Right atrium auricular region (tissue), 2 donors: ENCODE data around the gene ATPAF1. TPM values are rescaled to one million over a fixed set of nuclear protein-coding genes. Genes with fewer than 3 reads are reported as not detected.

Experiments
- DNase-seq: peaks from one replicate; pipeline ENCODE4 v3.0.0-alpha.2; 2019; ENCODE audit warnings: low spot score
- H3K27ac ChIP-seq, 2 donors: fragments of 200-600 bp; sonication (generic); 1 replicate in 1 of 2; 2 replicates in 1 of 2; pipeline ENCODE4 v1.5.1; 2016 to 2019
- H3K27me3 ChIP-seq, 2 donors: fragments of 200-600 bp; sonication (generic); one replicate each; pipeline versions ENCODE4 v1.5.1 to v1.6.0; 2017 to 2019
- H3K36me3 ChIP-seq: fragments of 200-600 bp; sonication (generic); one replicate; pipeline ENCODE4 v1.5.1; 2016
- H3K4me1 ChIP-seq, 2 donors: fragments of 200-600 bp; sonication (generic); one replicate each; pipeline versions ENCODE4 v1.5.1 to v1.6.0; 2017 to 2019
- H3K4me3 ChIP-seq, 2 donors: fragments of 200-600 bp; sonication (generic); 1 replicate in 1 of 2; 2 replicates in 1 of 2; pipeline ENCODE4 v1.5.1; 2017 to 2019; ENCODE audit warnings: mild to moderate bottlenecking in 1 of 2, moderate library complexity in 1 of 2
- H3K9me3 ChIP-seq, 2 donors: fragments of 200-600 bp; sonication (generic); one replicate each; pipeline ENCODE4 v1.5.1; 2019
- CTCF ChIP-seq, 2 donors: fragments of 200-600 bp; sonication (generic); IDR thresholded peaks; one replicate each; pipeline ENCODE4 v1.5.1; 2019; ENCODE audit warnings: antibody characterized with exemption in 2 of 2
- total RNA-seq, 2 donors: library from RNA; depleted of rRNA; stranded (reverse); fragments of >200 nt; gene quantifications; one replicate each; pipeline ENCODE4 v1.1.0, GENCODE V29; 2016

The ATPAF1 gene
- total RNA-seq, 2 donors from 2014 or later: 113 to 201 TPM

- DNase-seq: no peak
- Histone ChIP-seq H3K27me3 (no peaks in the 10 kb centered on the region), H3K9me3 (no peaks in the 10 kb centered on the region), H3K27ac (peak overlapping the region; percentile 17 to 57), H3K4me1 (peaks cover 0 to 31% of the 10 kb centered on the region in 2 donors), H3K36me3 (peaks cover 29% of the 10 kb centered on the region), H3K4me3 (no peak overlapping the region)
- no peak for TF ChIP-seq CTCF (IDR thresholded peaks at IDR 0.05)
Measured at GRCh38 chr1:46596036-46596435, 72.1 kb downstream of the ATPAF1 start.

DNA sequence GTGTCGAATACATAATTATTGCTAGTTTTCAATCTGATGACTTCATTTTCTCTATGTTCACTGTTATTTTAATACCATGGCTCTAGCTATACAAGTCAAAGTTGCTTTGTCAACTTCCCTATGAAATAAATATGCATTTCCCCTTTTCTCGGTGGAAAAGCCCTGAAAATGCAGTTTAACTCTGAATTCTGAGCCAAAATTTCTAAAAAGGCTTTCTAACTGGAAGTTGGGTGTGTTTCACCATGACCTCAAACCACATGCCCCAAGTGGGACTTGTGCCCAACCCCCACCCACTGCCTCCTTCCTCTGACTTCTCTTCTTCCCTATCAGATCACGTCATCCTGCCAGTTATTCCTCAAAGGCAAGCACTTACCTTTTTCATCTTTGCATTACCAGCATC, 73.0 kb downstream of the ATPAF1 start:
- peaks cover 0 to 26% of the 10 kb centered on the region in 2 donors for H3K4me1 ChIP-seq
- H3K27ac ChIP-seq: peak overlapping the region; percentile 17 to 57
- H3K27me3 ChIP-seq: no peaks in the 10 kb centered on the region
- H3K9me3 ChIP-seq: no peaks in the 10 kb centered on the region
- DNase-seq: peak; percentile 86
- no peak for TF ChIP-seq CTCF (IDR thresholded peaks at IDR 0.05)
- H3K4me3 ChIP-seq: no peak overlapping the region
- H3K36me3 ChIP-seq: peaks cover 37% of the 10 kb centered on the region

DNA sequence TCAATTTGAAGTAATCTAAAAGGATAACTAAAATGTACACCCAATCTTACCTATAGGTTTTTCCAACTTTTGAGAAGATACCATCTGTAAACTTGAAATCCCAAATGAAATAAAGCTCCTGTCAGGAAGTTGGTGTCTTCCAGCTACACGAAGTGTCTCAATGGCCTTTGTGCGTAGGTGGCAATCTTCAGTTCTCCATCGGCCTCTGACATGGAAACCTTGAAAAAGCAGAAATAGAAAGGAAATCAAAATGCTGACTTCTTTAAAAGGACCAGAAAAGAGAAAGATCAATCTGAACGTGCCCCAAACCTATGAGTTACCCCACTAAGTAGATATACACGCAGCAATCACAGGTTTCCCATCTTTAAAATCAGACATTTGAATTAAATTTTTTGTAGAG, 74.1 kb downstream of the ATPAF1 start:
- TF ChIP-seq CTCF (IDR thresholded peaks at IDR 0.05): no peak
- Histone ChIP-seq H3K4me3 (no peak overlapping the region), H3K27me3 (no peaks in the 10 kb centered on the region), H3K36me3 (peaks cover 47% of the 10 kb centered on the region), H3K9me3 (no peaks in the 10 kb centered on the region), H3K27ac (peak overlapping the region; percentile 17 to 52), H3K4me1 (peaks cover 0 to 15% of the 10 kb centered on the region in 2 donors)
- no peak for DNase-seq

- peaks cover 0 to 13% of the 10 kb centered on the region in 2 donors for H3K4me1 ChIP-seq
- H3K36me3 ChIP-seq: peaks cover 52% of the 10 kb centered on the region
- no peak for TF ChIP-seq CTCF (IDR thresholded peaks at IDR 0.05)
- H3K27ac ChIP-seq: no peak overlapping the region
- no peak for DNase-seq
- no peaks in the 10 kb centered on the region for H3K27me3 ChIP-seq
- H3K9me3 ChIP-seq: no peaks in the 10 kb centered on the region
- no peak overlapping the region for H3K4me3 ChIP-seq
Measured at GRCh38 chr1:46592823-46593222, 75.3 kb downstream of the ATPAF1 start.

DNA sequence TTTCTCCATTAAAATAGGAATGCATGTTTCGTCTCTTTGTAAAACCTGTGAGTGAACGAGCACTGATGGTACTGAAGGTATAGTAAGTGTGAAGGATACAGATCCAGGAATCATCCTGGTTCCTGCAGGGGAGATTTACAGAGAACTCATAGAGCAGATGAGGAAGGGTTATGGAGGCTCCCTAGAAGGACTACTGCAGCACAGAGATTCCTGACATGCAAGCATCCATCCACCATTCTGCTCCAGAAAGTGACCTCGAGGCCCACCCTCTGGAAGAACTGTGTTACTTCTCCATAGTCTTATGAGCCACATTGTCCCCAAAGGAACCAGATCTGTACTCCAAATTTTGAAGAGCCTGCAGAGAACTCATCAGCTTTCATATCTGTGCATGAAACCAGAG, 78.6 kb downstream of the ATPAF1 start:
- no peak overlapping the region for H3K4me3 ChIP-seq
- H3K36me3 ChIP-seq: peaks cover 65% of the 10 kb centered on the region
- no peaks in the 10 kb centered on the region for H3K9me3 ChIP-seq
- no peaks in the 10 kb centered on the region for H3K4me1 ChIP-seq
- DNase-seq: no peak
- TF ChIP-seq CTCF (IDR thresholded peaks at IDR 0.05): no peak
- no peaks in the 10 kb centered on the region for H3K27me3 ChIP-seq
- no peak overlapping the region for H3K27ac ChIP-seq

GRCh38 chr1:46587069-46587468, 81.1 kb downstream of the ATPAF1 start:
- H3K27me3 ChIP-seq: no peaks in the 10 kb centered on the region
- TF ChIP-seq CTCF (IDR thresholded peaks at IDR 0.05): no peak
- H3K4me3 ChIP-seq: no peak overlapping the region
- peaks cover 71% of the 10 kb centered on the region for H3K36me3 ChIP-seq
- no peak overlapping the region for H3K27ac ChIP-seq
- no peaks in the 10 kb centered on the region for H3K9me3 ChIP-seq
- no peak for DNase-seq
- no peaks in the 10 kb centered on the region for H3K4me1 ChIP-seq
